DMS53 treated with DMSO at 0.1 percent for 48 hours (cell line): ENCODE data around the gene SENP1.

Experiments
- DNase-seq: peaks from one replicate; lab custom pipeline; 2025; ENCODE audit not compliant: unreplicated experiment; lab: John Stamatoyannopoulos, UW

SENP1 gene

GRCh38 chr12:48019639-48020265, 86.1 kb downstream of the SENP1 start:
- DNase-seq = no peak

DNA sequence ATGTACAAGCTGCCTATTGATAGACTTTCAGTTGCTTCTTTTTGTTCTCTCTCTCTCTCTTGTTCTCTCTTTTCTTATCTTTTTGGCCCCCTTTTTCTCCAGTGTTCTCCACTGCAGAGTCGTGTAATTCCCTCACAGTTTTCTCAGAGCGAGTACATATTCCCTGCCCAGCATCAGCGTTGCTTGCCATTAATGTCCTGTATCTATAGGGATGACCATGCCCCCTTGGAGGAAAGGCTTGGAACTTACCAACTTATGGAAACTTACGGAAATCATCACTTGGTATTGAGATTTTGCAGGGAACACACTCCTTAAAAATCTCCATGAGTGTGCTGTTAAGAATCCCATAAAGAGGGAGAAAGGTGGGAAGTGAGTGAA, 87.3 kb downstream of the SENP1 start:
- no peak for DNase-seq

DNA sequence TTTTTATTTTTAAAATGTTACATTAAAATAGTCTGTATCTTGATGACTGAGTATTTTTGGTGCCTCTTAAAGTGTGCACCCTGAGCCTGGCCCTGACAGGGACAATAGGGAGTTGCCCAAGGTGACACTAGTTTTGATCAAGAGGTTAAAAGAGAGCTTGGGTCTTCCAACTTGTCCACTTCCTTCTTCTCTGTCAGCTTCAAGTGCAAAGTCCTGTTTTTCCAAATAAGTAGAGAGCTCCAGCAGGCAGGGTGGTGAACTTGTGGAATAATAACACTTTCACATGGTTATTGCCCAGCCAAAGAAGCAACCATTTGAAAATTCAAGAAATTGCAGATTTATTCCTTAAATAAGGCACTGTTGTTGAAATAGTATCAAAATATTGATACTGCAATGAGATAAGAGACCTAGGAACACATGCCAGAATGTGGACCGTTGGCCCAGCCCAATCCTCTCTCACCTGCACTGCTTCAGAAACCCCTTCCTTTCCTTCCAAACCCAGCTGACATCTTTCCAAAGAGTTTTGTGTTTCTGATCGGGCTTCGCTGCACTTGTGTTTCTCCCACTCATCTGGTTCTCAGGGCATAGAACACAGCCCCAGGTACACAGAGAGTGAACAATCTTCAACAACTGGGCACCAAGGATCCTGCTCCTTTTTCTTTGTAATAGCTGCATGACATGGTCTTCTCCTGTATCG, 87.8 kb downstream of the SENP1 start:
- no peak for DNase-seq

GRCh38 chr12:48017496-48017895, 88.4 kb downstream of the SENP1 start:
- DNase-seq = no peak

- DNase-seq = no peak
Measured at GRCh38 chr12:48016373-48017020, 89.4 kb downstream of the SENP1 start.

- DNase-seq = no peak
Measured at GRCh38 chr12:48015954-48016353, 89.9 kb downstream of the SENP1 start.

DNA sequence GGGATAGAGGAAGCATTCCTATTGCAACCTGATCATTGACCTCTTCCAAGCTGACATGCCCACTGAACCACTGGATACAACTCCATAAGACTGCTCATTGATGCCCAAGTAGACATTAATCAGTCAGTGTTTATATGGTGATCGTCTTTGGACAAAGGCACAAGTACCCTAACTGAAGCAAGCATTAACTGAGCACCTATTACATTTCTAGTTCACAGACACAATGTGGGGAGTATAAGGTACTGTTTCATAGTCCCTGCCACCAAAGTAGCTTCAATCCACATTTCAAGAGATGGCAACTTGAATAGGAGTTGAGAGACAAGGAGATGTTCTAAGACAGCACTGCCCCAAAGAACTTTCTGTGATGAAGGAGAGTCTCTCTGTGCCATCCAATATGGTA, 90.8 kb downstream of the SENP1 start:
- no peak for DNase-seq

- DNase-seq = no peak
Measured at GRCh38 chr12:48013287-48013686, 92.6 kb downstream of the SENP1 start.

GRCh38 chr12:48012070-48012469, 93.8 kb downstream of the SENP1 start:
- DNase-seq = no peak

DNA sequence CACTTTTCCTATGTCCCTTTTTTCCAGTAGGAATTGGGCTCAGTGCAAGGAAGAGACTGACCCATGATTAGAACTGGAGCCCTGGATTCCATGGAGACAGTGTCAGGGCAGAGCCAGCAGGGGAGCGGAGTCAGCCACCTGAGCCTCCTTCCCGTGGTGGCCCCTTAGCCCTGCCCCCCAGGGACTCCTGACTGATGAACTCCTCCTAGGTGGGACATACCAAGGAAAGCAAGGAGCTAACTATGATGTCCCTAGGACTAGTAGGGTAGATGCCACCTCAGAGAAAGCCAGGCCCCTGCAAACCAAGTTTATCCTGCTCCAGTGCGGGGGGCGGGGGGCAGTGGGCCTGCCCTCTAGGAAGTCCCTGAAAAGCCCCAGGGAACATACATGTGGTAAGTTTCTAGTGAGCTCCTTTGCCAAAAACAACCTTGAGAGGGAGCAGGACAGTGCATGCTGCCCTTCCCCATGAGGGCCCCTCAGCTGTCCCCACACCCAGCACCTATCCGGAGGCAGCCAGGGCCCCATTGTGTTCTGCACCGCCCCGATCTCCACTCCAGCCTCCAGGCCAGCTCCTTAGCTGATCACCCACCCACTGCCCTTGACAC, 95.4 kb downstream of the SENP1 start:
- no peak for DNase-seq

DNA sequence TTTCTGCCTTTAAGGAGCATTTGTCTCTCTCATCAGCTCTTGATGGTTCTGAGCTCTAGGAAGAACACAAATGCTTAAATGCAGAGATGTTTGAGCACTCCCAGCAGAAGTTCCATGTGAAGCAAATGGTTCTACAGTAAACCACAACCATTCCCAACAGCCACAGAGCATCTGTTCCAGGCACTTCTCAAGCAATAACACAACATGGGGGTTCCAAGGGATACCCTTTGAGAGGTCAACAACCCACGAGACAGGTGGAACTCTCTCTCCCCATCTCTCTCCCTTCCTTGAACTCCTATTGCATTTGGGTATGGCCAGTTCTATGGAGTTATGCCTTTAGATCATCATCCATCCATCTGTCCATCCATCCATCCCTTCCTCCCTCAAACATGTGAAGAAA, 96.4 kb downstream of the SENP1 start:
- DNase-seq = no peak

GRCh38 chr12:48008950-48009349, 96.9 kb downstream of the SENP1 start:
- no peak for DNase-seq

- DNase-seq = no peak
Measured at GRCh38 chr12:48008349-48008748, 97.5 kb downstream of the SENP1 start.

GRCh38 chr12:48007206-48007605, 98.7 kb downstream of the SENP1 start:
- no peak for DNase-seq

- no peak for DNase-seq
Measured at GRCh38 chr12:48005750-48006021, 100.2 kb downstream of the SENP1 start.

GRCh38 chr12:48005001-48005749, 100.7 kb downstream of the SENP1 start:
- DNase-seq = no peak

DNA sequence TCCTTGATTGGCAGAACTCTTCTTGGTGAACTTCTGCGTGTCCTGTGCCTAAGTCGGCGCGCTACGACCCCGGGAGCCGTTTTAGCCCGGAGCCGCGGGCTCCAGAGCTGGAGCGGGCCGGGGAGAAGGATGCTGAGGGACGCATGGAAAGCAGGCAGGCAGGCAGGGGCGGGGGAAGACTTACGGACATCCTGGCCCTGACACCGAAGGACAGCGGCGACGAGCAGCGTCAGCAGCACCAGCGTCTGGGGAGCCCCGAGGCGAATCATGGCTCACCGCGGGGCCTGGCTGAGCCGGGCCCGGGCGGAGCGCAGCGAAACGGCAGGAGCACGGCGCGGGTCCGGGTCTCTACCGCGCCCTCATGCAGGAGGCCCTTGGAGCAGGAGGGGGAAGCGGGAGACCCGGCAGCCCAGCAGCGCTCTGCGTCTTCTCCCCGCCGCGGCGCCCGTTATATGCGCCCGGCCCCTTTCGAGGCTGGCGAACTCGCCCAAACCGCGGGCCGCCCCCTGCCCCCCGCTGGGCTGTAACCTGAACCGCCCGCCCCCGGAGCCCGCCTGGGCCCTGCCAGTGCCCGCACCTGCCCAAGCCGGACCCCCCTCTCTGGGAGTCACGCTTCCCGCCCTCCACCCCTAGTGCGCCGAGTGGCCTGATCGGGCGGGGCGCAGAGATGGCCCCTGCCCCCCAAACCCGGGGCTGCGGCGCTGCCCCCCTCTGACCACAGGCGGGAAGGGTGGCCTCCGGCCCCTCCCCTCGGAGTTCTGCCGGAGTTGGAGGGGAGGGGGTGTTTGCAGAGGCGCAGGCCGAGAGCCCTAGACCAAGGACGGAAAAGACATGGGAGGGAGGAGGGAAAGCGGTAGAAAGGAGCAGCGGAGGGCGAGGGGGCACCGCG, 101.6 kb downstream of the SENP1 start, which contains the start of gene COL2A1:
COL2A1 (minus strand) TSS at position 424 of the 889 bp plus-strand sequence; CDS start at position 269, 155 bp downstream.
- peak; percentile 84 for DNase-seq

DNA sequence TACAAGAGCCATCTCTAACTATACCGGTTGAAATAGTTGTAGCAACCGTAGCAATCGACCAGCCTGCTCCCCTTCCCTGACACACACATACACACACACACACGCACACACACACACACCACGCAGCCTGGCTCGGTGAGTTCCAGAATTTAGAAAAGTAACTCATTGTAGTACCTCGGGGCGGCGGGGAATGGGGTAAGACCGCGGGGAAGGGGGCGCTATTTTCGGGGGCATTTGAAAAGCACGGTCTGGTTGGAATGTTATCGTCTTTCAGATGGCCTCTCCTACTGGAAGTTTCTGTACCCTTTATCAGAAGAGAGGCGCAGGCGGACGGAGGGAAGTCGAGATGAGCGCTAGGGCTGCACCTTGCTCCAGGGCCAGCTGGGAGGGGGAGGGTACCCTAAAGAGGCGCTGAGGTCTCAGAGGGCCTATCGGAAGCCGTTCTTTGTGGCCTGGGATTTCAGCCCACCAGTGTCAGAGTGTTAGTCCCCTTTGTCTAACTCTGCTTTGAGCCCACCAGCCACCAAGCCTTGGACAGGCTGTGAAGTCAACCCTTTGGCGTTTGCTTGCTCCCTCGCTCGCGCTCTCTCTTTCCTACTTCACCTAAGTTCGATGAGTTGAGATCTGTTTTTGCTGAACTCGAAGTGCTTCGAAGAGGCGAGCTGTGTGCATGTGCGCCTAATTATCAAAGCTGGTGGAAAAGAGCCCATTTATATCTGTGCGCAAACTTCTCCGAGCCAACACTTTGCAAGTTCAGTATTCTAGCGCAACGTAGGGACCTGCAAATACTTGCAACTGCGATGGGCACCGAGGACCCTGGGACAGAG, 102.4 kb downstream of the SENP1 start:
- DNase-seq = peak; percentile 84

DNA sequence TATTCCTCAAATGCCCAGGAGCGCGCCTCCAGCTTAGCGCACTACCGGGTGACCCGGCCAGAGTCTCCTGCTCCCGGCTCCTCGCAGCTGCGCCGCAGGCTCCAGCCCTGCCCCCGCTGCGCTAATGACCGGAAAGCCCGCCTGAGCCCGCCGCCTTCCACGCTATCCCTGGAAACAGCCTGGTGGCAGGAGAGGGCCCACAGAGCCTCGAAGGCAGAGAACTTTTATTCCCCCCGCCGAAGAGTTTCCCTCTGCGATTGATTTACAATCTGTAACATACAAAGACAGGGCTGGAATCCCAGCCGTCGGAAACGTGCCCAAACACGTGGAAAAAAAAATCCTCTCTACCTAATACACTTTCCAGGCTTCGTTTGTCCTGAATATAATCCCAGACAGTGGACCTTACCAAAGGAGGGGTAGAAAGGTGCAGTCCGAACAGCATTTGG, 103.1 kb downstream of the SENP1 start:
- peak; percentile 86 for DNase-seq

DNA sequence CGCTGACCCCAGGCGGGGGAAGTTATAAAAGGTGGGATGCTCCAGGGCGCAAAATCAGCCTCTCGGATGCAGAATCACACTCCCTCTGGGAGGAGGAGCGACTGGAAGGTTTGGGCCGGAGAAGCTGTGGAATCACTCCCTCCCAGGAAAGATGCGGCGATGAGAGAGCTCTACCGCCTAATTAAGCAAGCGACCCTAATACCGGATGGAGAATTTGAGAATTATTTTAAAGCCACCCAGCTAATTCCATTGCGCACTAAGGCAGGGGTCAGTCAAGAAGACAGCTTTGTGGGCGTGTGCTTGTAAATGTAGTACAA, 103.5 kb downstream of the SENP1 start:
- no peak for DNase-seq
